GM11168 (cell line): ENCODE data around the gene ADORA1.

Experiments used
- in situ Hi-C: fragments of 300-500 bp; cut with MboI; formaldehyde crosslinking; loops from one replicate; pipeline ENCODE4 v1.12.0; 2022; ENCODE audit warnings: low sequenced_read_pairs; ENCODE audit not compliant: unreplicated experiment

Gene ADORA1

GRCh38 chr1:203091761-203092330 lies 35.7 kb upstream of the ADORA1 start:
- in situ Hi-C loops = no loop called here

- in situ Hi-C loops = no loop called here
Measured at GRCh38 chr1:203093754-203094410, 33.6 kb upstream of the ADORA1 start.

GRCh38 chr1:203095061-203095690 lies 32.4 kb upstream of the ADORA1 start:
- in situ Hi-C loops = no loop called here

GRCh38 chr1:203096566-203096965 lies 31.0 kb upstream of the ADORA1 start:
- in situ Hi-C loops = no loop called here

GRCh38 chr1:203097001-203097400 lies 30.5 kb upstream of the ADORA1 start:
- in situ Hi-C loops = no loop called here

GRCh38 chr1:203098445-203098844 lies 29.1 kb upstream of the ADORA1 start:
- in situ Hi-C loops = no loop called here

GRCh38 chr1:203098914-203099520 lies 28.5 kb upstream of the ADORA1 start:
- in situ Hi-C loops = no loop called here

- in situ Hi-C loops = no loop called here
Measured at GRCh38 chr1:203099805-203100515, 27.6 kb upstream of the ADORA1 start.

- in situ Hi-C loops = no loop called here
Measured at GRCh38 chr1:203100516-203100869, 27.0 kb upstream of the ADORA1 start.

GRCh38 chr1:203101813-203102634 lies 25.5 kb upstream of the ADORA1 start:
- in situ Hi-C loops = no loop called here

GRCh38 chr1:203103216-203103615 lies 24.3 kb upstream of the ADORA1 start:
- in situ Hi-C loops = no loop called here

GRCh38 chr1:203103829-203104495 lies 23.6 kb upstream of the ADORA1 start:
- in situ Hi-C loops = no loop called here

GRCh38 chr1:203104789-203105390 lies 22.6 kb upstream of the ADORA1 start:
- in situ Hi-C loops = no loop called here

- in situ Hi-C loops = no loop called here
Measured at GRCh38 chr1:203112475-203112874, 15.1 kb upstream of the ADORA1 start.

GRCh38 chr1:203113308-203113707 lies 14.2 kb upstream of the ADORA1 start:
- in situ Hi-C loops = no loop called here

GRCh38 chr1:203114202-203114601 lies 13.3 kb upstream of the ADORA1 start:
- in situ Hi-C loops = no loop called here

GRCh38 chr1:203116091-203116820 lies 11.3 kb upstream of the ADORA1 start:
- in situ Hi-C loops = no loop called here
